ENCODE results near the gene ZNF784.

DNA sequence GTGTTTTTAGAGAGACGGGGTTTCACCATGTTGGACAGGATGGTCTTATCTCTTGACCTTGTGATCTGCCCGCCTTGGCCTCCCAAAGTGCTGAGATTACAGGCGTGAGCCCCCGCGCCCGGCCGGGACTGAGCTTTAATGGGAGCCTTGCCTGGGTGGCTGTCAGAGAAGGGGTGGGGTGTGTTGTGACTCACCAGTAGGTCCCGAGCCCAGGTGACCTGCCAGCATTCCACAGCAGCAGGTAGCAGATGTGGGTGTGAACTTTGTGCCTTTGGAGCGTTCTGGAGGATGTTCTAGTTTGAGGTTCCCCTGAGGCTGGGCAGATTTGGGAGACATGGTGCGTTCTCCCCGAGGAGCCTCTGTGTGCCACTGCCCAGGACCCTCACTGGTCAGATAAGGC lies 43.6 kb upstream of the ZNF784 start:
- TF ChIP-seq CTCF (IDR thresholded peaks at IDR 0.05): no peak
- no peak for TF ChIP-seq POLR2A (IDR thresholded peaks at IDR 0.05)
- no peak for TF ChIP-seq EP300 (IDR thresholded peaks at IDR 0.05)
